AG09309 (cell line): ENCODE measurements around the gene CAPS2.
"Not testable (repeated sequence)": the region's sequence is repeated elsewhere in the genome, so short reads cannot be mapped to it uniquely, and the experiment has no call there.

Experiments
- DNase-seq: peaks from one replicate; pipeline ENCODE4 v3.0.0-alpha.2; 2010; ENCODE audit warnings: low read depth
- H3K4me3 ChIP-seq: 2 replicates; pipeline ENCODE4 v1.5.1; 2011; ENCODE audit warnings: mild to moderate bottlenecking, low read depth, low read length, moderate library complexity; ENCODE audit not compliant: control insufficient read depth
- TF ChIP-seq, protein P1 (sequence below): IDR thresholded peaks from 2 replicates; pipeline ENCODE4 v1.5.1; 2011; ENCODE audit warnings: mild to moderate bottlenecking, low read depth, low read length, inconsistent platforms; ENCODE audit not compliant: insufficient read depth, control insufficient read depth; ENCODE audit errors: missing control alignments

CAPS2 gene

DNA sequence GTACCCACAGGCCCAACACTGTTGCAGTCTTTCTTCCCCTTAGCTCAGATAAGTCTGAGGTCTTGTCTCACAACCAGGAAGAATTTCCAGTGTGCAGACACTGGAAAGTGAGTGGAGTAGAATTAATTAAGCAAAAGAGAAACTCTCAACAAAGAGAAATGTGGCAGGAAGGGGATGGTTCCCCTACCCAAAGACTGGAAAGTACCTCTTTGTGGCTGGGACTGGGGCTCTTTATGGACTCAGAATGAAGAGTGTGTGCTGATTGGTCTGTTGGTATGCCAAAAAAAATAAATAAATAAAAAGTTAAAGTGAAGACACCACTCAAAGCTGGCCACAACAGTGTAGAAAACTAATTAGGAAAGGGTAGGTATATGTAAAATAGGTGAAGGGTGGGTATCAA is 30.8 kb upstream of the CAPS2 start:
- no peak for DNase-seq
- H3K4me3 ChIP-seq, result no peak overlapping the region
- TF ChIP-seq, protein P1, sequence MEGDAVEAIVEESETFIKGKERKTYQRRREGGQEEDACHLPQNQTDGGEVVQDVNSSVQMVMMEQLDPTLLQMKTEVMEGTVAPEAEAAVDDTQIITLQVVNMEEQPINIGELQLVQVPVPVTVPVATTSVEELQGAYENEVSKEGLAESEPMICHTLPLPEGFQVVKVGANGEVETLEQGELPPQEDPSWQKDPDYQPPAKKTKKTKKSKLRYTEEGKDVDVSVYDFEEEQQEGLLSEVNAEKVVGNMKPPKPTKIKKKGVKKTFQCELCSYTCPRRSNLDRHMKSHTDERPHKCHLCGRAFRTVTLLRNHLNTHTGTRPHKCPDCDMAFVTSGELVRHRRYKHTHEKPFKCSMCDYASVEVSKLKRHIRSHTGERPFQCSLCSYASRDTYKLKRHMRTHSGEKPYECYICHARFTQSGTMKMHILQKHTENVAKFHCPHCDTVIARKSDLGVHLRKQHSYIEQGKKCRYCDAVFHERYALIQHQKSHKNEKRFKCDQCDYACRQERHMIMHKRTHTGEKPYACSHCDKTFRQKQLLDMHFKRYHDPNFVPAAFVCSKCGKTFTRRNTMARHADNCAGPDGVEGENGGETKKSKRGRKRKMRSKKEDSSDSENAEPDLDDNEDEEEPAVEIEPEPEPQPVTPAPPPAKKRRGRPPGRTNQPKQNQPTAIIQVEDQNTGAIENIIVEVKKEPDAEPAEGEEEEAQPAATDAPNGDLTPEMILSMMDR, result no peak

DNA sequence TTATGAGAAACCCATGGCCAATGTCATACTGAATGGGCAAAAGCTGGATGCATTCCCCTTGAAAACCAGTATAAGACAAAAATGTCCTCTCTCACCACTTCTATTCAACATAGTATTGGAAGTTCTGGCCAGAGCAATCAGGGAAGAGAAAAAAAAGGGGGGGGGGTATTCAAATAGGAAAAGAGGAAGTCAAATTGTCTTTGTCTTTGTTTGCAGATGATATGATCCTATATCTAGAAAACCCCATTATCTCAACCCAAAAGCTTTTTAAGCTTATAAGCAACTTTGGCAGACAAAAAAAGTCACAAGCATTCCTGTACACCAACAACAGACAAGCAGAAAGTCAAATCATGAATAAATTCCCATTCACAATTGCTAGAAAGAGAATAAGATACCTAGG is 23.9 kb upstream of the CAPS2 start:
- H3K4me3 ChIP-seq, result no peak overlapping the region
- TF ChIP-seq, protein P1, result no peak
- no peak for DNase-seq

DNA sequence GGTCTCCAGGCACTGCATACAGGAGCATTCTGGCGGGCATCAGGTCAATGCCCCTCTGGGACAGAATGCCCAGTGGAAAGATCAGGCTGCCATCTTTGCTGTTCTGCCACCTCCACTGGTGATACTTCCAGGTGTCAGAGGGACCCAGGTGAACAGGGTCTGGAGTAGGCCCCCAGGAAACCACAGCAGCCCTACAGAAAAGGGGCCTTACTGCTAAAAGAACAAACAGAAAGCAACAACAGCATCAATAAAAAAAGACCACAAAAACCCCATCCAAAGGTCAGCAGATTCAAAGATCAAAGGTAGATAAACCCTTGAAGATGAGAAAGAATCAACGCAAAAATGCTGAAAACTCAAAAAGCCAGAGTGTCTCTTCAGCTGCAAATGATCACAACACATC is 20.3 kb upstream of the CAPS2 start:
- no peak overlapping the region for H3K4me3 ChIP-seq
- TF ChIP-seq, protein P1, result no peak
- no peak for DNase-seq

DNA sequence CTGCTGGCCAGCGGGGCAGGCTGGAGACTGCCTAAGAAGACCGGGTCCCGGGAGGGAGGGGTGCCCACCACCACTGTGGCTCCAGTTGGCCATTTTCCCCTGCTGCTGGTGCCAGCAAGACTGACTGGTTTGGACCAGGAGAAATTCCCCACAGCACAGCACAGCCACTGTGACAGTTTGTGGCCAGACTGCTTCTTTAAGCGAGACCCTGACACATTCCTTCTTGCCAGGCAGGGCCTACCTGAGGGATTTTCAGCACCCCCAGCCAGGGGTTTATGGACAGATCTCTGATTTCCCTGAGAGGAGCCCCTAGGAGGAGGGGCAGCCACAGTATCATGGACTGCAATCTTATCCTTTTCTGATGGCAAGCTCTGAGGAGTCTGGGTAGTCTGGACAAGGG is 19.8 kb upstream of the CAPS2 start:
- no peak overlapping the region for H3K4me3 ChIP-seq
- TF ChIP-seq, protein P1, result no peak
- DNase-seq, result no peak

DNA sequence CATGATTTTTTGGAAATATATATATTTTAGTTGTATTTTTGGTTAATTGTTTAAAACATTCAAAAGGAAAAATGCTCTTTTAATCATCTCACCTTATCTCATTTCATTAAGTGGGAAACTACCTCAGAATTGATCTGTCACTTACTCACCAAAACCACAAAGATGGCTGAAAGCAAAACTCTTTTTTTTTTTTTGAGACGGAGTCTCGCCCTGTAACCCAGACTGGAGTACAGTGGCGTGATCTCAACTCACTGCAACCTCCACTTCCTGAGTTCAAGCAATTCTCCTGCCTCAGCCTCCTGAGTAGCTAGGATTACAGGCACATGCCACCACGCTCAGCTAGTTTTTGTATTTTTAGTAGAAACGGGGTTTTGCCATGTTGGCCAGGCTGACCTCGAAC is 16.1 kb upstream of the CAPS2 start:
- not testable (repeated sequence) for DNase-seq, H3K4me3 ChIP-seq

DNA sequence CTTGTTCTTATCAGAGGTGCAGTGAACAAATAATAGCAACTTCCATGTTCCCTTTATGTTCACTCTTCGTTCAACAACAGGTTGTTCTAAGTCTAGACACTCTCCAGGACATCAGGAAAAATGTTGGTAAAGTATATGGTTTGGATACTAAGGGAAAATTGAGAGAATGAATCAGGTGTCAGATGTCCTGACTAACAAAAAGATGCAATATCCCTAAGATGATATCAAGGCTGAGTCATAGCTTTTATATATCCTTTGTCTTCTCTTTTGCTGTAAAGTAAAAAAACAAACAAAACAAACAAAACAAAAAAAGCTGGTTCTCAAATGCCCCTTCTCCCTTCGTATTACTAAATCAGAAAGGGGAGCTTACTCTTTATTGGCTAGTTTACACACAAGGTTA is 15.4 kb upstream of the CAPS2 start:
- H3K4me3 ChIP-seq, result no peak overlapping the region
- TF ChIP-seq, protein P1, result no peak
- DNase-seq, result no peak

DNA sequence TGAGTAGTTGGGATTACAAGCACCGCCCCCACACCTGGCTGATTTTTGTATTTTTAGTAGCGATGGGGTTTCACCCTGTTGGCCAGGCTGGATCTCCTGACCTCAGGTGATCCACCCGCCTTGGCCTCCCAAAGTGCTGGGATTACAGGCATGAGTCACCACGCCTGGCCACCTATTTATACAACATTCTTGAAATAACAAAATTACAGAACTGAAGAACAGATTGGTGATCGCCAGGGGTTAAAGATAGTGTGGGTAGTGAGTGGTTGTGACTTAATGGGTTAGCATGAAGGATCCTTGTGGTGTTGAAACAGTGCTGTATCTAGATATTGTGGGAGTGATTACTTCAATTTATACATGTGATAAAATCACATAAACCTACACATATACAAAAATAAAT is 11.7 kb upstream of the CAPS2 start:
- TF ChIP-seq, protein P1, result no peak
- no peak for DNase-seq
- H3K4me3 ChIP-seq, result no peak overlapping the region
